Measurements from ENCODE around the gene SELENOM.
A peak's percentile ranks its signal among the peaks of the same experiment; 100 is the strongest.

Gene SELENOM

GRCh38 chr22:31055635-31056159 is 51.7 kb downstream of the SELENOM start:
- Histone ChIP-seq H3K36me3 (ENCODE audit: control insufficient read depth, insufficient read depth, low read length) (no peaks in the 10 kb centered on the region), H3K4me3 (ENCODE audit: low read depth, low read length) (no peak overlapping the region), H2AFZ (no peak overlapping the region), H3K27me3 (ENCODE audit: control insufficient read depth, insufficient read depth, low read length) (no peaks in the 10 kb centered on the region), H3K9ac (no peak overlapping the region), H3K4me1 (no peaks in the 10 kb centered on the region), H3K79me2 (no peaks in the 10 kb centered on the region), H3K4me2 (ENCODE audit: low read length) (no peak overlapping the region), H3K27ac (no peak overlapping the region), H3K9me3 (ENCODE audit: control insufficient read depth, low read length) (no peaks in the 10 kb centered on the region)
- TF ChIP-seq CTCF (IDR thresholded peaks at IDR 0.05) = no peak

DNA sequence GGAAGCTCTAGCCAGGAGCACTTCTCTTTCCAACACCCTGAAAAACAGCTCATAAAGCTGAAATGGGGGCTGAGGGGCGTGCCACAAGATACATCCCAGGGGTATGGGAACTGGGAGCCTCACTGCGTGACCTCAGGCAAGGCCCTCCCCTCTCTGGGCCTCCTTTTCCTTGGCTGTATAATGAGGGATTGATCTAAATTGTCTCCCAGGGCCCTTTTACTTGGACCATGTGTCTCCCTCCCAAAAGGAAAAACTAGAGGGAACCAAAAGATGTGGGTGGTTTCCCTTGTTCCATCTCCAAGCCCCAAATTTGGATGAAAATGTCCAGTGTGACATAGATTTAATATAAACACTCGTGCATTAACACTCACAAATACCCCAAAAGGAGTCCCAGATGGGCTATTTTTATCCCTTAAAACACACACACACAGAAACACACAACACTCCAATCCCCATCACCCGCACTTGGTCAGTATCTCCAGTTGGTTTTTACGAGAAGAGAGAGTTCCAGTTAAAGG is 52.2 kb downstream of the SELENOM start:
- no peaks in the 10 kb centered on the region for H3K4me1 ChIP-seq
- no peaks in the 10 kb centered on the region for H3K36me3 ChIP-seq (ENCODE audit: control insufficient read depth, insufficient read depth, low read length)
- H3K27me3 ChIP-seq (ENCODE audit: control insufficient read depth, insufficient read depth, low read length) = no peaks in the 10 kb centered on the region
- H3K9me3 ChIP-seq (ENCODE audit: control insufficient read depth, low read length) = no peaks in the 10 kb centered on the region
- no peak overlapping the region for H3K4me3 ChIP-seq (ENCODE audit: low read depth, low read length)
- peak overlapping the region; percentile 20 for H3K27ac ChIP-seq
- no peak overlapping the region for H3K9ac ChIP-seq
- TF ChIP-seq CTCF (IDR thresholded peaks at IDR 0.05) = no peak
- H2AFZ ChIP-seq = no peak overlapping the region
- H3K79me2 ChIP-seq = no peaks in the 10 kb centered on the region
- H3K4me2 ChIP-seq (ENCODE audit: low read length) = no peak overlapping the region

Measured in parathyroid adenoma (tissue), 2 donors.